Testis (tissue), 3 donors: ENCODE data around the gene FHOD3. TPM values are rescaled to one million over a fixed set of nuclear protein-coding genes. Genes with fewer than 3 reads are reported as not detected.

ENCODE experiments used
- DNase-seq: peaks from one replicate; pipeline ENCODE4 v3.0.0-alpha.2; 2019
- H3K27ac ChIP-seq, 2 donors: fragments of 200-600 bp; sonication (generic); one replicate each; pipeline ENCODE4 v1.5.1; 2019
- H3K27me3 ChIP-seq: fragments of 200-600 bp; sonication (generic); one replicate; pipeline ENCODE4 v1.5.1; 2019
- H3K36me3 ChIP-seq: fragments of 200-600 bp; sonication (generic); one replicate; pipeline ENCODE4 v1.5.1; 2017; ENCODE audit warnings: low read depth; ENCODE audit errors: missing control alignments
- H3K4me1 ChIP-seq: fragments of 200-600 bp; sonication (generic); one replicate; pipeline ENCODE4 v1.5.1; 2019
- H3K4me3 ChIP-seq, 2 donors: fragments of 200-600 bp; sonication (generic); one replicate each; pipeline ENCODE4 v1.5.1; 2017 to 2019
- H3K9me3 ChIP-seq: fragments of 200-600 bp; sonication (generic); one replicate; pipeline ENCODE4 v1.5.1; 2017
- CTCF ChIP-seq, 3 experiments: fragments of 450-650 bp in 2 of 3; fragments of 200-600 bp in 1 of 3; sonication (generic) in 1 of 3; IDR thresholded peaks; one replicate each; pipeline ENCODE4 v1.5.1; 2016 to 2019; ENCODE audit warnings: antibody characterized with exemption in 3 of 3, mild to moderate bottlenecking in 2 of 3, moderate library complexity in 1 of 3
- POLR2A ChIP-seq: fragments of 450-650 bp; IDR thresholded peaks from one replicate; pipeline ENCODE4 v1.6.1; 2017; ENCODE audit warnings: antibody characterized with exemption, mild to moderate bottlenecking, moderate library complexity
- WGBS, 2 donors: methylation state at CpG; one replicate each; pipeline ENCODE4 v1.1.5; 2018; 5-methylcytosine and 5-hydroxymethylcytosine counted together
- intact Hi-C: fragments of 100-400 bp; cut with DNase I; formaldehyde crosslinking; loops from one replicate; pipeline ENCODE4 v1.15.1; 2023; ENCODE audit warnings: low total_unique reads
- polyA plus RNA-seq: library from polyadenylated mRNA; stranded (reverse); fragments of 350-450 nt; fragmentation: Illumina TruSeq; extraction: RNeasy Lipid Tissue Mini Kit (QIAGEN cat#74804); gene quantifications from one replicate; pipeline ENCODE4 v1.2.3, GENCODE V29; 2014; ENCODE audit warnings: low read depth, low replicate concordance; ENCODE audit not compliant: insufficient read depth
- total RNA-seq, 2 donors: library from RNA; depleted of rRNA; stranded (reverse); fragments of >200 nt; gene quantifications; one replicate each; pipeline ENCODE4 v1.2.3, GENCODE V29; 2016

The FHOD3 gene
- total and polyA plus RNA-seq, 3 donors from 2014 or later: 6.5 to 46.8 (median 37.3) TPM

GRCh38 chr18:36643061-36643460 lies 345.5 kb downstream of the FHOD3 start:
- intact Hi-C loops: no loop called here
- 56 to 66% methylated on average over 3 of the region's 3 CpGs for WGBS, 2 donors
- H3K4me1 ChIP-seq: no peaks in the 10 kb centered on the region
- H3K27ac ChIP-seq: no peak overlapping the region
- no peaks in the 10 kb centered on the region for H3K9me3 ChIP-seq
- H3K36me3 ChIP-seq: no peaks in the 10 kb centered on the region
- H3K4me3 ChIP-seq: no peak overlapping the region
- no peak for DNase-seq
- TF ChIP-seq POLR2A: no peak
- no peak for TF ChIP-seq CTCF (IDR thresholded peaks at IDR 0.05)
- H3K27me3 ChIP-seq: no peaks in the 10 kb centered on the region

DNA sequence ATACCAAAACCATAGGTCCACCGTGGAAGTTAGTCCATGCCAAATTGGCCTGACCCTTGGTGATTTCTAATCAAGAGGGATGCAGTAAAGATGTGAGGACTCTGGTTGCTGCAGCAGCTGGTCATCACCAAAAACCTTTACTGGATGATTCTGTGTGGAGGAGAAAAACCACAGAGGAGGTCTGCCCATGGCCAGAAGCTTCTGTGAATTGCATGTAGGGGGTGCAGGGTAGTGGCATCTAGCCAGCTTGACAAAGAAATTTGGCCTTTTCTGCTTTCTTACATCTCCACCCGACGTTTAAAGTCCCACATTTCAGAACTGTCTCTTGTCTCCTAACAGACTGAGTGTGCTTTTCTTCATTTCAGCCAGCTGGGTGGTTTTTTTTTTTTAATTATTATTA lies 351.3 kb downstream of the FHOD3 start:
- no peak overlapping the region for H3K4me3 ChIP-seq
- TF ChIP-seq POLR2A: no peak
- TF ChIP-seq CTCF (IDR thresholded peaks at IDR 0.05): no peak
- no peak overlapping the region for H3K27ac ChIP-seq
- H3K36me3 ChIP-seq: no peaks in the 10 kb centered on the region
- WGBS, 2 donors: 85 to 89% methylated on average over 3 of the region's 3 CpGs
- no peaks in the 10 kb centered on the region for H3K4me1 ChIP-seq
- intact Hi-C loops: no loop called here
- H3K9me3 ChIP-seq: no peaks in the 10 kb centered on the region
- H3K27me3 ChIP-seq: no peaks in the 10 kb centered on the region
- no peak for DNase-seq

DNA sequence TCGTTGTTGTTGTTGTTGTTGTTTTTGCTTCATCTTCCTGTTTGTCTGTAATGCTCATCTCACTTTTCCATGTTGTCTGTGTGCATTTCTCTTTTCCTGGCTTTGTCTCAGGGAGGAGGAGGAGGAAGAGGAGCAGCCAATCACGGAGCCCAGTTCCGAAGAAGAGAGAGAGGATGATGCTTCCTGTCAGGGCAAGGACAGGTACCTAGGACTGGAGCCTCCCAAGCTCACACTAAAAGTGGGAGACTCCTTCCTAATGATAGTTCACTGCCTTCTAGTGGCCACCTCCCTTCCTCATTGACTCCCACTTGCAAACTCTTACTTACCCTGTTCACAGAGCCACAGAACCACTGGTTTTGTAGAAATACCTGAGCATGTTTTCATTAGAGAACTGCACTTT lies 351.7 kb downstream of the FHOD3 start:
- Histone ChIP-seq H3K27ac (no peak overlapping the region), H3K4me3 (no peak overlapping the region), H3K36me3 (no peaks in the 10 kb centered on the region), H3K9me3 (no peaks in the 10 kb centered on the region), H3K4me1 (no peaks in the 10 kb centered on the region), H3K27me3 (no peaks in the 10 kb centered on the region)
- intact Hi-C loops: no loop called here
- WGBS, 2 donors: 84 to 86% methylated on average over 3 of the region's 3 CpGs
- DNase-seq: no peak
- TF ChIP-seq CTCF (IDR thresholded peaks at IDR 0.05) (no peak), POLR2A (no peak)

GRCh38 chr18:36650266-36650665 lies 352.8 kb downstream of the FHOD3 start:
- 80 to 87% methylated on average over 3 of the region's 3 CpGs for WGBS, 2 donors
- Histone ChIP-seq H3K36me3 (no peaks in the 10 kb centered on the region), H3K4me1 (no peaks in the 10 kb centered on the region), H3K9me3 (no peaks in the 10 kb centered on the region), H3K27ac (no peak overlapping the region), H3K4me3 (no peak overlapping the region), H3K27me3 (no peaks in the 10 kb centered on the region)
- DNase-seq: no peak
- TF ChIP-seq CTCF (IDR thresholded peaks at IDR 0.05) (no peak), POLR2A (no peak)
- intact Hi-C loops: no loop called here

DNA sequence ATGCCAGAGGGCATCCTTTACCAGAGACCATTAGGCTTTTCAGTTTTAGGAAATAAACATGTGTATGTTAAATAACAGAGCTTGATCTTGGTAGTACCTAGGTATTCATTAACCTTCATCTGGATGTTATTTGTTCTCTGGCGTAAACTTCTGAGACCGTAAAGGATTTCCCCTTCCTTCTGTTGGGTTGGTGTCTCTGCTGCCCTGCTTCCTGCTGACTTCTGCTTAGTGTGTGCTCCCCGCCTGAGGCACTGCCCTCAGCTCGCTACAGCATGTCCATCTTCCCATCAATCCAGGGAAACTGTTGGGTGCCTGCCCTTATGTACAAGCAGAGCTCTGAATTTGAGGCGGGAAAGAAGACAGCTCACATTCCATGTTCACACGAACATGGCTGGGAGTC lies 353.4 kb downstream of the FHOD3 start:
- DNase-seq: no peak
- WGBS, 2 donors: 87 to 92% methylated on average over 6 of the region's 6 CpGs
- no peaks in the 10 kb centered on the region for H3K27me3 ChIP-seq
- H3K27ac ChIP-seq: no peak overlapping the region
- H3K36me3 ChIP-seq: no peaks in the 10 kb centered on the region
- no peaks in the 10 kb centered on the region for H3K9me3 ChIP-seq
- H3K4me3 ChIP-seq: no peak overlapping the region
- H3K4me1 ChIP-seq: no peaks in the 10 kb centered on the region
- TF ChIP-seq POLR2A: no peak
- no peak for TF ChIP-seq CTCF (IDR thresholded peaks at IDR 0.05)
- intact Hi-C loops: no loop called here
